Spleen (tissue), 11 donors: ENCODE data around the gene TENM3. TPM values are rescaled to one million over a fixed set of nuclear protein-coding genes. Genes with fewer than 3 reads are reported as not detected.

Experiments
- DNase-seq: peaks from one replicate; pipeline ENCODE4 v3.0.0-alpha.2; 2020
- H3K27ac ChIP-seq, 8 donors: fragments of 200-600 bp; sonication (generic) in 7 of 8; 1 replicate in 4 of 8; 2 replicates in 4 of 8; pipeline versions ENCODE4 v1.5.0 to v1.8.0; 2016 to 2021; ENCODE audit warnings: inconsistent platforms in 4 of 8, mild to moderate bottlenecking in 4 of 8, moderate library complexity in 1 of 8
- H3K27me3 ChIP-seq, 7 donors: fragments of 200-600 bp; sonication (generic) in 6 of 7; replicated peaks in 1 of 7; 1 replicate in 4 of 7; 2 replicates in 3 of 7; pipeline versions ENCODE4 v1.5.0 to v1.8.0; 2016 to 2021; ENCODE audit warnings: inconsistent platforms in 3 of 7, mild to moderate bottlenecking in 1 of 7
- H3K36me3 ChIP-seq, 6 donors: fragments of 200-600 bp; sonication (generic) in 5 of 6; 1 replicate in 4 of 6; 2 replicates in 2 of 6; pipeline versions ENCODE4 v1.5.0 to v1.8.0; 2016 to 2021; ENCODE audit warnings: inconsistent platforms in 2 of 6
- H3K4me1 ChIP-seq, 6 donors: fragments of 200-600 bp; sonication (generic) in 5 of 6; 1 replicate in 3 of 6; 2 replicates in 3 of 6; pipeline versions ENCODE4 v1.5.0 to v1.8.0; 2016 to 2021; ENCODE audit warnings: inconsistent platforms in 3 of 6
- H3K4me3 ChIP-seq, 8 donors: fragments of 200-600 bp; sonication (generic) in 7 of 8; 1 replicate in 4 of 8; 2 replicates in 4 of 8; pipeline versions ENCODE4 v1.5.0 to v1.8.0; 2016 to 2021; ENCODE audit warnings: inconsistent platforms in 4 of 8, mild to moderate bottlenecking in 4 of 8, moderate library complexity in 2 of 8
- H3K9me3 ChIP-seq, 8 donors: fragments of 200-600 bp; sonication (generic) in 7 of 8; 1 replicate in 4 of 8; 2 replicates in 4 of 8; pipeline versions ENCODE4 v1.5.0 to v1.8.0; 2016 to 2021; ENCODE audit warnings: inconsistent platforms in 4 of 8
- CTCF ChIP-seq, 11 experiments: fragments of 200-600 bp in 7 of 11; fragments of 450-650 bp in 4 of 11; sonication (generic) in 4 of 11; IDR thresholded peaks in 8 of 11; conservative IDR thresholded peaks in 3 of 11; 1 replicate in 7 of 11; 2 replicates in 4 of 11; pipeline versions ENCODE4 v1.4.0 to v1.8.0; 2016 to 2021; ENCODE audit warnings: antibody characterized with exemption in 11 of 11, inconsistent platforms in 4 of 11, mild to moderate bottlenecking in 1 of 11
- POLR2A ChIP-seq, 3 donors: fragments of 450-650 bp; IDR thresholded peaks; one replicate each; pipeline ENCODE4 v1.5.1; 2017; ENCODE audit warnings: antibody characterized with exemption in 3 of 3, mild to moderate bottlenecking in 1 of 3
- POLR2AphosphoS5 ChIP-seq, 3 donors: sonication (generic); formaldehyde crosslinking; IDR thresholded peaks; one replicate each; pipeline ENCODE4 v1.5.1; 2017; ENCODE audit warnings: antibody characterized with exemption in 3 of 3
- WGBS, 5 donors: extraction: QIAGEN DNeasy Blood & Tissue Kit in 3 of 5; methylation state at CpG; one replicate each; pipeline versions ENCODE4 v1.1.5 to v1.1.7; 2013 to 2018; 5-methylcytosine and 5-hydroxymethylcytosine counted together
- intact Hi-C: fragments of 100-400 bp; cut with DNase I; formaldehyde crosslinking; loops from one replicate; pipeline ENCODE4 v1.15.0; 2023; ENCODE audit warnings: low total_unique reads
- polyA plus RNA-seq, 3 donors: library from polyadenylated mRNA; stranded (reverse); fragments of 200-250 nt; gene quantifications; one replicate each; pipeline ENCODE4 v1.2.1, GENCODE V29; 2013
- total RNA-seq, 7 donors: library from RNA; depleted of rRNA in 3 of 7; stranded (reverse); fragments of >200 nt in 3 of 7; fragmentation: NEBNext Ultra II Directional in 4 of 7; extraction: Animal tissue kit (Norgen Biotek cat#: 25700) in 4 of 7; gene quantifications; one replicate each; pipeline versions ENCODE4 v1.1.0 to v1.2.1, GENCODE V29; 2016 to 2021
- donor health status: healthy with polysubstance abuse.
- donor health status: DM: no; HTN: no; CAD: no; lungs with moderate emphysema.
- donor health status: DM: no; HTN: no; CAD: no.
- donor health status: Bipolar disorder and iron deficiency.
- donor health status: healthy.
- donor health status: DM: no; HTN: no; CAD: no.
- donor health status: DM: yes; HTN: yes; CAD: no.

The TENM3 gene
- total and polyA plus RNA-seq, 10 donors = 0.37 to 45.6 (median 17.7) TPM

GRCh38 chr4:182748949-182749348, 505.7 kb downstream of the TENM3 start:
- Histone ChIP-seq H3K36me3 (no peaks in the 10 kb centered on the region), H3K27ac (no peak overlapping the region), H3K27me3 (no peaks in the 10 kb centered on the region), H3K4me1 (no peaks in the 10 kb centered on the region), H3K9me3 (no peaks in the 10 kb centered on the region), H3K4me3 (no peak overlapping the region)
- no peak for DNase-seq
- WGBS, 5 donors = 44 to 60% (median 56%) methylated on average over 2 of the region's 2 CpGs
- TF ChIP-seq POLR2AphosphoS5 (IDR thresholded peaks at IDR 0.05) (no peak), POLR2A (IDR thresholded peaks at IDR 0.05) (no peak), CTCF (IDR thresholded peaks at IDR 0.05 in 8 of 11, conservative IDR thresholded peaks at IDR 0.05 in 3 of 11) (no peak)
- intact Hi-C loops = no loop called here

GRCh38 chr4:182749667-182750167, 506.5 kb downstream of the TENM3 start:
- no peaks in the 10 kb centered on the region for H3K9me3 ChIP-seq
- TF ChIP-seq CTCF (IDR thresholded peaks at IDR 0.05 in 8 of 11, conservative IDR thresholded peaks at IDR 0.05 in 3 of 11) (no peak), POLR2A (IDR thresholded peaks at IDR 0.05) (no peak), POLR2AphosphoS5 (IDR thresholded peaks at IDR 0.05) (no peak)

GRCh38 chr4:182752158-182752910, 509.1 kb downstream of the TENM3 start:
- DNase-seq = no peak
- intact Hi-C loops = no loop called here
- H3K9me3 ChIP-seq = peaks cover 0 to 2% (median 0%) of the 10 kb centered on the region in 8 donors
- H3K4me3 ChIP-seq = no peak overlapping the region
- H3K36me3 ChIP-seq = peaks cover 0 to 7% (median 0%) of the 10 kb centered on the region in 6 donors
- H3K27me3 ChIP-seq = no peaks in the 10 kb centered on the region
- no peak overlapping the region for H3K27ac ChIP-seq
- H3K4me1 ChIP-seq = no peaks in the 10 kb centered on the region
- 61 to 87% (median 80%) methylated on average over 2 of the region's 2 CpGs for WGBS, 5 donors
- no peak for TF ChIP-seq POLR2AphosphoS5 (IDR thresholded peaks at IDR 0.05)
- no peak for TF ChIP-seq POLR2A (IDR thresholded peaks at IDR 0.05)
- no peak for TF ChIP-seq CTCF (IDR thresholded peaks at IDR 0.05 in 8 of 11, conservative IDR thresholded peaks at IDR 0.05 in 3 of 11)

More at GRCh38 chr4:182749667-182750167, 506.5 kb downstream of the TENM3 start:
- no peak for DNase-seq
- H3K27ac ChIP-seq = no peak overlapping the region
- 90 to 96% (median 96%) methylated on average over 1 of the region's 1 CpG for WGBS, 5 donors
- H3K36me3 ChIP-seq = peaks cover 0 to 5% (median 0%) of the 10 kb centered on the region in 6 donors
- intact Hi-C loops = no loop called here
- no peak overlapping the region for H3K4me3 ChIP-seq
- H3K27me3 ChIP-seq = no peaks in the 10 kb centered on the region
- H3K4me1 ChIP-seq = no peaks in the 10 kb centered on the region

- TF ChIP-seq POLR2A (IDR thresholded peaks at IDR 0.05) = no peak
- TF ChIP-seq POLR2AphosphoS5 (IDR thresholded peaks at IDR 0.05) = no peak
- TF ChIP-seq CTCF (IDR thresholded peaks at IDR 0.05 in 8 of 11, conservative IDR thresholded peaks at IDR 0.05 in 3 of 11) = no peak
- no peak overlapping the region for H3K27ac ChIP-seq
- DNase-seq = no peak
- peaks cover 0 to 7% (median 0%) of the 10 kb centered on the region in 6 donors for H3K36me3 ChIP-seq
- no peak overlapping the region for H3K4me3 ChIP-seq
- 86 to 92% (median 88%) methylated on average over 5 of the region's 5 CpGs for WGBS, 5 donors
- H3K27me3 ChIP-seq = no peaks in the 10 kb centered on the region
- intact Hi-C loops = no loop called here
- H3K4me1 ChIP-seq = no peaks in the 10 kb centered on the region
- peaks cover 0 to 10% (median 0%) of the 10 kb centered on the region in 8 donors for H3K9me3 ChIP-seq
Measured at GRCh38 chr4:182754895-182755294, 511.7 kb downstream of the TENM3 start.
